Measurements from ENCODE around the gene RAPH1.

GRCh38 chr2:203480623-203481022 is 54.5 kb downstream of the RAPH1 start:
- TF ChIP-seq CTCF (IDR thresholded peaks at IDR 0.05) (no peak), POLR2A (IDR thresholded peaks at IDR 0.05) (no peak)
